Neural cell (in vitro differentiated cells): Measurements from ENCODE around the gene SPINT1. TPM values are rescaled to one million over a fixed set of nuclear protein-coding genes. Genes with fewer than 3 reads are reported as not detected.
A peak's percentile ranks its signal among the peaks of the same experiment; 100 is the strongest.

Source experiments
- H2AFZ ChIP-seq: fragments of 200-600, 300-800 bp; sonication (generic), shearing (Covaris generic); 2 replicates; pipeline ENCODE4 v1.6.0; 2014; ENCODE audit warnings: low read depth, mild to moderate bottlenecking, antibody characterized with exemption, low read length, moderate library complexity
- H3F3A ChIP-seq: fragments of 200-600 bp; shearing (Covaris generic); 2 replicates; pipeline ENCODE4 v1.6.1; 2016; ENCODE audit warnings: mild to moderate bottlenecking, moderate library complexity, mixed read lengths, antibody characterized with exemption, low read length; ENCODE audit not compliant: insufficient read depth, poor library complexity, severe bottlenecking
- H3K27ac ChIP-seq: fragments of 200-600, 300-800 bp; sonication (generic), shearing (Covaris generic); 2 replicates; pipeline ENCODE4 v1.5.1; 2014; ENCODE audit warnings: mild to moderate bottlenecking, low read length, moderate library complexity
- H3K27me3 ChIP-seq: fragments of 300-800, 200-600 bp; sonication (generic), shearing (Covaris generic); 2 replicates; pipeline ENCODE4 v1.6.0; 2014; ENCODE audit warnings: mild to moderate bottlenecking, low read depth, low read length, moderate library complexity; ENCODE audit not compliant: insufficient read depth
- H3K36me3 ChIP-seq: fragments of 300-800, 200-600 bp; sonication (generic), shearing (Covaris generic); 2 replicates; pipeline ENCODE4 v1.5.1; 2014; ENCODE audit warnings: mild to moderate bottlenecking, antibody characterized with exemption, low read length, moderate library complexity; ENCODE audit not compliant: insufficient read depth
- H3K4me2 ChIP-seq: fragments of 300-800, 200-600 bp; sonication (generic), shearing (Covaris generic); 2 replicates; pipeline ENCODE4 v1.6.0; 2014; ENCODE audit warnings: mild to moderate bottlenecking, low read length
- H3K4me3 ChIP-seq: fragments of 300-800, 200-600 bp; sonication (generic), shearing (Covaris generic); 2 replicates; pipeline ENCODE4 v1.5.1; 2014; ENCODE audit warnings: mild to moderate bottlenecking, low read length, moderate library complexity
- H3K79me2 ChIP-seq: fragments of 200-600 bp; shearing (Covaris generic); replicated peaks from 2 replicates; pipeline ENCODE4 v1.6.0; 2014; ENCODE audit warnings: mild to moderate bottlenecking, low read length, moderate library complexity; ENCODE audit not compliant: insufficient read depth
- H3K9ac ChIP-seq: fragments of 300-800, 200-600 bp; sonication (generic), shearing (Covaris generic); 2 replicates; pipeline ENCODE4 v1.6.1; 2016; ENCODE audit warnings: mild to moderate bottlenecking, low read length, mixed read lengths
- H3K9me2 ChIP-seq: fragments of 200-600 bp; shearing (Covaris generic); 2 replicates; pipeline ENCODE4 v1.6.1; 2016; ENCODE audit warnings: mild to moderate bottlenecking, low read length, mixed read lengths; ENCODE audit not compliant: insufficient read depth
- H3K9me3 ChIP-seq: fragments of 200-600, 300-800 bp; sonication (generic), shearing (Covaris generic); 2 replicates; pipeline ENCODE4 v1.6.1; 2016; ENCODE audit warnings: mild to moderate bottlenecking, mixed run types, low read length, moderate library complexity, mixed read lengths
- H4K20me1 ChIP-seq: fragments of 200-600 bp; shearing (Covaris generic); 2 replicates; pipeline ENCODE4 v1.6.1; 2016; ENCODE audit warnings: mild to moderate bottlenecking, mixed run types; ENCODE audit not compliant: insufficient read depth
- CTCF ChIP-seq: fragments of 450-650 bp; IDR thresholded peaks from 2 replicates; pipeline ENCODE4 v1.5.1; 2014; ENCODE audit warnings: antibody characterized with exemption, mild to moderate bottlenecking, moderate library complexity; ENCODE audit not compliant: poor library complexity, severe bottlenecking
- EP300 ChIP-seq: fragments of 450-650 bp; conservative IDR thresholded peaks from 2 replicates; pipeline ENCODE4 v1.6.1; 2014; ENCODE audit warnings: antibody characterized with exemption, mild to moderate bottlenecking, moderate library complexity; ENCODE audit not compliant: poor library complexity, severe bottlenecking
- EZH2 ChIP-seq: fragments of 200-600, 300-800 bp; shearing (Covaris generic), sonication (generic); IDR thresholded peaks from 2 replicates; pipeline ENCODE4 v1.6.1; 2014; ENCODE audit warnings: antibody characterized with exemption, low read length, borderline replicate concordance, mild to moderate bottlenecking; ENCODE audit not compliant: insufficient read depth, poor library complexity, severe bottlenecking
- MXI1 ChIP-seq: fragments of 450-650 bp; conservative IDR thresholded peaks from 2 replicates; pipeline ENCODE4 v1.6.1; 2014; ENCODE audit warnings: antibody characterized with exemption, mild to moderate bottlenecking; ENCODE audit not compliant: poor library complexity, severe bottlenecking
- POLR2AphosphoS5 ChIP-seq: IDR thresholded peaks from 2 replicates; pipeline ENCODE4 v1.6.1; 2012
- RAD21 ChIP-seq: fragments of 450-650 bp; conservative IDR thresholded peaks from 2 replicates; pipeline ENCODE4 v1.6.1; 2014; ENCODE audit warnings: antibody characterized with exemption, mild to moderate bottlenecking, moderate library complexity
- REST ChIP-seq: IDR thresholded peaks from 2 replicates; pipeline ENCODE4 v1.6.1; 2012; ENCODE audit warnings: borderline replicate concordance
- SMC3 ChIP-seq: fragments of 450-650 bp; conservative IDR thresholded peaks from 2 replicates; pipeline ENCODE4 v1.6.1; 2014; ENCODE audit warnings: antibody characterized with exemption, mild to moderate bottlenecking, moderate library complexity; ENCODE audit not compliant: poor library complexity
- TAF1 ChIP-seq: IDR thresholded peaks from 2 replicates; pipeline ENCODE4 v1.6.1; 2012; ENCODE audit warnings: low read depth
- polyA plus RNA-seq: library from polyadenylated mRNA; depleted of rRNA; stranded (reverse); fragments of >200 nt; gene quantifications from 2 replicates; pipeline ENCODE4 v1.2.3, GENCODE V29; 2014

SPINT1 gene
- polyA plus RNA-seq, 1 donor from 2014 or later = 0.68 TPM

- Histone ChIP-seq H3K9me2 (no peaks in the 10 kb centered on the region), H3K27me3 (peaks cover 10% of the 10 kb centered on the region), H3K9ac (peak within 1 kb of the TSS; percentile 67), H3K9me3 (no peaks in the 10 kb centered on the region), H2AFZ (peak within 1 kb of the TSS; percentile 46), H3K79me2 (no peaks in the 10 kb centered on the region), H3K4me2 (peak within 1 kb of the TSS; percentile 64), H3K4me3 (peak within 1 kb of the TSS; percentile 75), H3K36me3 (no peaks in the 10 kb centered on the region), H4K20me1 (no peaks in the 10 kb centered on the region), H3F3A (no peaks in the 10 kb centered on the region), H3K27ac (no peak within 1 kb of the TSS)
- TF ChIP-seq RAD21 = no peak
- TF ChIP-seq TAF1 = peak; percentile 44
- no peak for TF ChIP-seq REST
- no peak for TF ChIP-seq POLR2AphosphoS5
- TF ChIP-seq SMC3 = no peak
- peak; percentile 57 for TF ChIP-seq CTCF
These were observed 30.1 kb downstream of the SPINT1 start, which contains the start of gene RHOV for GRCh38 chr15:40873694-40874561. TSS of gene RHOV (minus strand) at chr15:40874234. CDS start at chr15:40874139, 95 bp downstream.

GRCh38 chr15:40875991-40876730, 32.3 kb downstream of the SPINT1 start:
- Histone ChIP-seq H3K9me3 (no peaks in the 10 kb centered on the region), H3K4me3 (no peak overlapping the region), H3K9me2 (no peaks in the 10 kb centered on the region), H3K4me2 (no peak overlapping the region), H3F3A (no peaks in the 10 kb centered on the region), H3K36me3 (no peaks in the 10 kb centered on the region), H3K27me3 (peaks cover 10% of the 10 kb centered on the region), H2AFZ (no peak overlapping the region), H3K27ac (no peak overlapping the region), H4K20me1 (no peaks in the 10 kb centered on the region), H3K9ac (no peak overlapping the region), H3K79me2 (no peaks in the 10 kb centered on the region)
- no peak for TF ChIP-seq CTCF
- no peak for TF ChIP-seq MXI1
- TF ChIP-seq REST = no peak
- no peak for TF ChIP-seq TAF1
- no peak for TF ChIP-seq POLR2AphosphoS5
- no peak for TF ChIP-seq EP300
- TF ChIP-seq SMC3 = no peak
- no peak for TF ChIP-seq EZH2
- TF ChIP-seq RAD21 = no peak
